Ovary (tissue), 3 donors: ENCODE data around the gene MGAT4C.

Experiments used
- EP300 ChIP-seq: sonication (generic); formaldehyde crosslinking; IDR thresholded peaks from one replicate; pipeline ENCODE4 v1.6.1; 2017; ENCODE audit warnings: antibody characterized with exemption
- POLR2A ChIP-seq: fragments of 450-650 bp; IDR thresholded peaks from one replicate; pipeline ENCODE4 v1.6.1; 2017; ENCODE audit warnings: antibody characterized with exemption, mild to moderate bottlenecking, moderate library complexity
- TF ChIP-seq, protein P1 (sequence below), 3 donors: fragments of 450-650 bp in 2 of 3; fragments of 200-600 bp in 1 of 3; IDR thresholded peaks; one replicate each; pipeline versions ENCODE4 v1.5.1 to v1.8.0; 2016 to 2022; ENCODE audit warnings: antibody characterized with exemption in 3 of 3, mild to moderate bottlenecking in 1 of 3
- donor health status: DM: no; HTN: no; CAD: no.

DNA sequence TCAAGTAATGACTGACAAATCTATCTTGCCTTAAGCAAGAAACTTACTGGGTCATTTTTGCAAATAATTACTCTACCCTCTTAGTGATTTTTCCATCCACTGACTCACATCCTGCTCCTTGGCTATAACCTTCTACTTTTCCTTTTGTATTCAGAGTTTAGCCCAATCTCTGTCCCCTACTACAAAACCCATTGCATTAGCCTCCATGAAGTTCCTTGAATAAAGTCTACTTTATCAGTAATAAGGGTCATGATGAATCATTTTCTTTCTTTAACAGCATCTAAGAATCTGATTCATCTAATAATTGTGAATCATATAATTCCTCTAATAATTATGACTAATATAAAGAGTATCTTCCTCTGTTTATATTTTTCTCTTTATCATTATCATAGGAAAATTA, 249.5 kb downstream of the MGAT4C start:
- TF ChIP-seq, protein P1, sequence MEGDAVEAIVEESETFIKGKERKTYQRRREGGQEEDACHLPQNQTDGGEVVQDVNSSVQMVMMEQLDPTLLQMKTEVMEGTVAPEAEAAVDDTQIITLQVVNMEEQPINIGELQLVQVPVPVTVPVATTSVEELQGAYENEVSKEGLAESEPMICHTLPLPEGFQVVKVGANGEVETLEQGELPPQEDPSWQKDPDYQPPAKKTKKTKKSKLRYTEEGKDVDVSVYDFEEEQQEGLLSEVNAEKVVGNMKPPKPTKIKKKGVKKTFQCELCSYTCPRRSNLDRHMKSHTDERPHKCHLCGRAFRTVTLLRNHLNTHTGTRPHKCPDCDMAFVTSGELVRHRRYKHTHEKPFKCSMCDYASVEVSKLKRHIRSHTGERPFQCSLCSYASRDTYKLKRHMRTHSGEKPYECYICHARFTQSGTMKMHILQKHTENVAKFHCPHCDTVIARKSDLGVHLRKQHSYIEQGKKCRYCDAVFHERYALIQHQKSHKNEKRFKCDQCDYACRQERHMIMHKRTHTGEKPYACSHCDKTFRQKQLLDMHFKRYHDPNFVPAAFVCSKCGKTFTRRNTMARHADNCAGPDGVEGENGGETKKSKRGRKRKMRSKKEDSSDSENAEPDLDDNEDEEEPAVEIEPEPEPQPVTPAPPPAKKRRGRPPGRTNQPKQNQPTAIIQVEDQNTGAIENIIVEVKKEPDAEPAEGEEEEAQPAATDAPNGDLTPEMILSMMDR (IDR thresholded peaks at IDR 0.05): no peak
- TF ChIP-seq POLR2A (no peak), EP300 (no peak)
